ENCODE results near the gene SERPINB10.

SERPINB10 gene

GRCh38 chr18:63890950-63891304 lies 16.8 kb upstream of the SERPINB10 start:
- H3K36me3 ChIP-seq (ENCODE audit: control insufficient read depth, insufficient read depth, low read length) = no peaks in the 10 kb centered on the region
- 83 to 93% methylated on average over 4 to 5 of the region's 5 CpGs for WGBS, 2 experiments
- no peak overlapping the region for H3K4me3 ChIP-seq (ENCODE audit: insufficient read depth, low read depth, low read length)
- no peak overlapping the region for H3K27ac ChIP-seq (ENCODE audit: insufficient read depth, low read depth, low read length, poor library complexity, severe bottlenecking)
- no peaks in the 10 kb centered on the region for H3K27me3 ChIP-seq (ENCODE audit: control insufficient read depth, insufficient read depth, low read length, poor library complexity, severe bottlenecking)
- H3K9me3 ChIP-seq (ENCODE audit: control insufficient read depth, low read length) = no peaks in the 10 kb centered on the region
- no peaks in the 10 kb centered on the region for H3K4me1 ChIP-seq (ENCODE audit: control insufficient read depth, insufficient read depth, low read length)

- no peaks in the 10 kb centered on the region for H3K27me3 ChIP-seq (ENCODE audit: control insufficient read depth, insufficient read depth, low read length, poor library complexity, severe bottlenecking)
- no peaks in the 10 kb centered on the region for H3K9me3 ChIP-seq (ENCODE audit: control insufficient read depth, low read length)
- H3K4me1 ChIP-seq (ENCODE audit: control insufficient read depth, insufficient read depth, low read length) = no peaks in the 10 kb centered on the region
- 90 to 97% methylated on average over 4 of the region's 4 CpGs for WGBS, 2 experiments
- H3K4me3 ChIP-seq (ENCODE audit: insufficient read depth, low read depth, low read length) = no peak overlapping the region
- no peaks in the 10 kb centered on the region for H3K36me3 ChIP-seq (ENCODE audit: control insufficient read depth, insufficient read depth, low read length)
- no peak overlapping the region for H3K27ac ChIP-seq (ENCODE audit: insufficient read depth, low read depth, low read length, poor library complexity, severe bottlenecking)
Observed at GRCh38 chr18:63892566-63892965, 15.2 kb upstream of the SERPINB10 start.

DNA sequence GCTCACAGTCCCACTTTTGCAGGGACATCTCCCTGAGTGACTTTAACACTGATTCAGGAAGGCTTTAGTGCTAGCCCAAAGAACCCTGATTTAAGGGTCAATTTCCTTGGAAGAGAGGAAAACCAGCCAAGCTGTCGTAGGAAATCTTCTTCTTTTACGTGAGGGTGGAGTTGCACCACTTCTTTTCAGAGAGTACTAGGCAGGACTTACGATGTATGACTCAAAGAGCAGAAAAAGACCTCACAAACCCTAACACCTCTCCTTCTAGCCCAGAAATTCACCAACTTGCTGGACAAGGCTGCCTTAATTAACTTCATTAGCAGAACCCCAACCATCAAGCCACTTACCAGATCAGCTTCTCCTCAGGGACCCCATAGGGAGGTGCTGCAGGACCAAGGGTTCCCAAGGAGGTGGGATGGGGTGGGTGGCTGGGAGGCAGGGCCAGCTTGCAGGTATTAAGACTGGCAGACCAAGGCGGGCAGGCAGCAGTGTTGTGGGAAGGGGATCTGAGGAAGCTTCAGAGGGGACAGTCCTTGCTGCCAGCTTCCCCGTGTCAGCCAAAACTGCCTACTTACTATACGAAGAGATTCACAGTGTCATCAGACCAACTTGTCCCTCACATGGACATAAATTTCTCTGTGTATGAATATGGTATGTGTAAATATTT lies 13.5 kb upstream of the SERPINB10 start:
- no peak overlapping the region for H3K27ac ChIP-seq (ENCODE audit: insufficient read depth, low read depth, low read length, poor library complexity, severe bottlenecking)
- WGBS, 2 experiments = 94 to 95% methylated on average over 6 of the region's 6 CpGs

DNA sequence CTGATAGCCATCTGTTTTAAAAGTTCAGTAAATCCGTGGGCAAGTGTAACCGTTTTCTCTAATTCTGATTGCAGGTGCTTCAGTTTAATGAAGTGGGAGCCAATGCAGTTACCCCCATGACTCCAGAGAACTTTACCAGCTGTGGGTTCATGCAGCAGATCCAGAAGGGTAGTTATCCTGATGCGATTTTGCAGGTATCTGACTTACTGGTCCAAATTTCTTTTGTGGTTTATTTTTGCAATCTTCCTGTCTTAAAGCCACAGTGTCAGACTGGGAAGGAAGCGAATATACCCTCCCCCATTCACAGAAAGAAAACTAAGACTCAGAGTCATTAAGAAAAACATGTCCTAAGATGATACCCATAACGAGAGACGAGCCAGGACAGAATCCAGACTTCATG lies 12.6 kb upstream of the SERPINB10 start:
- Histone ChIP-seq H3K27me3 (ENCODE audit: control insufficient read depth, insufficient read depth, low read length, poor library complexity, severe bottlenecking) (no peaks in the 10 kb centered on the region), H3K4me1 (ENCODE audit: control insufficient read depth, insufficient read depth, low read length) (no peaks in the 10 kb centered on the region), H3K27ac (ENCODE audit: insufficient read depth, low read depth, low read length, poor library complexity, severe bottlenecking) (no peak overlapping the region), H3K36me3 (ENCODE audit: control insufficient read depth, insufficient read depth, low read length) (no peaks in the 10 kb centered on the region), H3K4me3 (ENCODE audit: insufficient read depth, low read depth, low read length) (no peak overlapping the region), H3K9me3 (ENCODE audit: control insufficient read depth, low read length) (no peaks in the 10 kb centered on the region)
- 92 to 94% methylated on average over 6 of the region's 6 CpGs for whole genome bisulfite sequencing, 2 experiments

More for the DNA sequence above, 13.5 kb upstream of the SERPINB10 start:
- Histone ChIP-seq H3K27me3 (ENCODE audit: control insufficient read depth, insufficient read depth, low read length, poor library complexity, severe bottlenecking) (no peaks in the 10 kb centered on the region), H3K9me3 (ENCODE audit: control insufficient read depth, low read length) (no peaks in the 10 kb centered on the region), H3K36me3 (ENCODE audit: control insufficient read depth, insufficient read depth, low read length) (no peaks in the 10 kb centered on the region), H3K4me3 (ENCODE audit: insufficient read depth, low read depth, low read length) (no peak overlapping the region), H3K4me1 (ENCODE audit: control insufficient read depth, insufficient read depth, low read length) (no peaks in the 10 kb centered on the region)

GRCh38 chr18:63897072-63897471 lies 10.7 kb upstream of the SERPINB10 start:
- Histone ChIP-seq H3K27ac (ENCODE audit: insufficient read depth, low read depth, low read length, poor library complexity, severe bottlenecking) (no peak overlapping the region), H3K9me3 (ENCODE audit: control insufficient read depth, low read length) (no peaks in the 10 kb centered on the region), H3K4me1 (ENCODE audit: control insufficient read depth, insufficient read depth, low read length) (no peaks in the 10 kb centered on the region), H3K27me3 (ENCODE audit: control insufficient read depth, insufficient read depth, low read length, poor library complexity, severe bottlenecking) (no peaks in the 10 kb centered on the region), H3K36me3 (ENCODE audit: control insufficient read depth, insufficient read depth, low read length) (no peaks in the 10 kb centered on the region), H3K4me3 (ENCODE audit: insufficient read depth, low read depth, low read length) (no peak overlapping the region)
- WGBS, 2 experiments = 90 to 91% methylated on average over 3 to 4 of the region's 4 CpGs

DNA sequence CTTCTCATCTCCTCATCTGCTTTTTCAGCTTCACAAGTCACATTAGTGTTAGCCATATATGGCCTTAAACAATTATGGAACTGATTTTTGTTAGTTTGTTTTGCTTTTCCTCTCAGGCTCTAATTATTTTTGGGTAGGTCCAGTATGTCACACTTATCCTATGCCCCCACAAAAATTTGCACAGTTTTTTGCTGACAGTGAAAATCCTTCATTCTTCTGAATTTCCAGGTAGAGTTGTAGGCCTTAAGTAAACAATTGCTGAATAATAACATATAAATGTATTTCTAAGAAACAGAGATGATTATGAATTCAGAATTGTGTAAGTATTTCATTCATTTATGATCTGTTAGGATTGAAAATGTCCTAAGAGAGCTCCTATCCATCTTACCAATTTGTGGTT lies 8.6 kb upstream of the SERPINB10 start:
- Histone ChIP-seq H3K27me3 (ENCODE audit: control insufficient read depth, insufficient read depth, low read length, poor library complexity, severe bottlenecking) (no peaks in the 10 kb centered on the region), H3K27ac (ENCODE audit: insufficient read depth, low read depth, low read length, poor library complexity, severe bottlenecking) (no peak overlapping the region), H3K9me3 (ENCODE audit: control insufficient read depth, low read length) (no peaks in the 10 kb centered on the region), H3K4me3 (ENCODE audit: insufficient read depth, low read depth, low read length) (no peak overlapping the region), H3K36me3 (ENCODE audit: control insufficient read depth, insufficient read depth, low read length) (no peaks in the 10 kb centered on the region), H3K4me1 (ENCODE audit: control insufficient read depth, insufficient read depth, low read length) (no peaks in the 10 kb centered on the region)

GRCh38 chr18:63903851-63904570 lies 3.7 kb upstream of the SERPINB10 start:
- Histone ChIP-seq H3K36me3 (ENCODE audit: control insufficient read depth, insufficient read depth, low read length) (no peaks in the 10 kb centered on the region), H3K9me3 (ENCODE audit: control insufficient read depth, low read length) (no peaks in the 10 kb centered on the region), H3K27me3 (ENCODE audit: control insufficient read depth, insufficient read depth, low read length, poor library complexity, severe bottlenecking) (no peaks in the 10 kb centered on the region), H3K4me3 (ENCODE audit: insufficient read depth, low read depth, low read length) (no peak overlapping the region), H3K27ac (ENCODE audit: insufficient read depth, low read depth, low read length, poor library complexity, severe bottlenecking) (no peak overlapping the region), H3K4me1 (ENCODE audit: control insufficient read depth, insufficient read depth, low read length) (no peaks in the 10 kb centered on the region)
- WGBS, 2 experiments = 87 to 97% methylated on average over 1 of the region's 1 CpG

DNA sequence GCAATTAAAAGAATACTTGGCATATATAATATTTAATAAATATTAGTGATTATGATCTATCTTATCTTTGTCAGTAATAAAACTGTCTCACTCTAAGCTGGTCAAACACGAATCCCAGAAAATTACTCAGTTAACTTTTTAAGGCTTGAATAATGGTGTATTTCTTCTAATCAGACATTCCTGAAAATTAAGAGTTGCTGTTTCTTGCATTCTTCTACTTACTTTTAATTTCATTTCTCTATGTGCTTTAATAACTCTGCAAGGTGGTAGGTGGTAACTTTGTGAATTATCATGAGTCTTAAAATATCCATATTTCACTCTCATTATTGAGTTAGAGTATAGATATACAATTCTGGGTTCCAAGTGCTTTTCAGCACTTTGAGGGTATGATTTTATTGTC lies 3.1 kb upstream of the SERPINB10 start:
- Histone ChIP-seq H3K27ac (ENCODE audit: insufficient read depth, low read depth, low read length, poor library complexity, severe bottlenecking) (no peak overlapping the region), H3K4me1 (ENCODE audit: control insufficient read depth, insufficient read depth, low read length) (no peaks in the 10 kb centered on the region), H3K9me3 (ENCODE audit: control insufficient read depth, low read length) (no peaks in the 10 kb centered on the region), H3K27me3 (ENCODE audit: control insufficient read depth, insufficient read depth, low read length, poor library complexity, severe bottlenecking) (no peaks in the 10 kb centered on the region), H3K36me3 (ENCODE audit: control insufficient read depth, insufficient read depth, low read length) (no peaks in the 10 kb centered on the region), H3K4me3 (ENCODE audit: insufficient read depth, low read depth, low read length) (no peak overlapping the region)
- 83% methylated on average over 1 of the region's 1 CpG; no CpG with 5 or more reads in 1 of the 2 experiments for WGBS, 2 experiments

- 92 to 94% methylated on average over 2 of the region's 2 CpGs for WGBS, 2 experiments
- Histone ChIP-seq H3K4me1 (ENCODE audit: control insufficient read depth, insufficient read depth, low read length) (no peaks in the 10 kb centered on the region), H3K27me3 (ENCODE audit: control insufficient read depth, insufficient read depth, low read length, poor library complexity, severe bottlenecking) (no peaks in the 10 kb centered on the region), H3K9me3 (ENCODE audit: control insufficient read depth, low read length) (no peaks in the 10 kb centered on the region), H3K36me3 (ENCODE audit: control insufficient read depth, insufficient read depth, low read length) (no peaks in the 10 kb centered on the region), H3K27ac (ENCODE audit: insufficient read depth, low read depth, low read length, poor library complexity, severe bottlenecking) (no peak overlapping the region), H3K4me3 (ENCODE audit: insufficient read depth, low read depth, low read length) (no peak overlapping the region)
Observed at GRCh38 chr18:63905361-63905760, 2.4 kb upstream of the SERPINB10 start.

GRCh38 chr18:63906056-63906455 lies 1.7 kb upstream of the SERPINB10 start:
- H3K4me1 ChIP-seq (ENCODE audit: control insufficient read depth, insufficient read depth, low read length) = no peaks in the 10 kb centered on the region
- H3K4me3 ChIP-seq (ENCODE audit: insufficient read depth, low read depth, low read length) = no peak overlapping the region
- 100% methylated on average over 1 of the region's 1 CpG for WGBS, 2 experiments
- H3K36me3 ChIP-seq (ENCODE audit: control insufficient read depth, insufficient read depth, low read length) = no peaks in the 10 kb centered on the region
- no peaks in the 10 kb centered on the region for H3K9me3 ChIP-seq (ENCODE audit: control insufficient read depth, low read length)
- H3K27ac ChIP-seq (ENCODE audit: insufficient read depth, low read depth, low read length, poor library complexity, severe bottlenecking) = no peak overlapping the region
- no peaks in the 10 kb centered on the region for H3K27me3 ChIP-seq (ENCODE audit: control insufficient read depth, insufficient read depth, low read length, poor library complexity, severe bottlenecking)

Measured in ectodermal cell (in vitro differentiated cells).